PC-3 (cell line): ENCODE data around the gene BOLA1. TPM values are rescaled to one million over a fixed set of nuclear protein-coding genes. Genes with fewer than 3 reads are reported as not detected.
A peak's percentile ranks its signal among the peaks of the same experiment; 100 is the strongest.

Experiments used
- ATAC-seq: fragments of 200-7000 bp; cut with Tn5 transposase; 2 replicates; pipeline ENCODE4 v1.9.1; 2020; ENCODE audit warnings: mild to moderate bottlenecking, moderate library complexity
- BruUV-seq: library from RNA; stranded (reverse); fragments of 400-500 nt; replicated peaks from 2 replicates; lab custom pipeline; 2021; lab: Mats Ljungman, UMichigan
- CTCF ChIA-PET: fragments of 300-600 bp; sonication (Branson Sonifier 250); formaldehyde crosslinking; loops from one replicate; lab custom pipeline; 2022; ENCODE audit warnings: antibody characterized with exemption; lab: Charles Lee
- POLR2A ChIA-PET: fragments of 300-600 bp; sonication (Branson Sonifier 250); formaldehyde crosslinking; loops from one replicate; lab custom pipeline; 2022; ENCODE audit warnings: antibody characterized with exemption; ENCODE audit not compliant: unreplicated experiment; lab: Charles Lee
- DNase-seq: peaks from one replicate; pipeline ENCODE4 v3.0.0-alpha.2; 2015
- H2AFZ ChIP-seq: fragments of 300-600 bp; sonication (generic); 2 replicates; pipeline ENCODE4 v1.6.0; 2016; ENCODE audit warnings: antibody characterized with exemption, low read length
- H3F3A ChIP-seq: fragments of 300-600 bp; sonication (generic); one replicate; pipeline ENCODE4 v1.6.0; 2017; ENCODE audit warnings: antibody characterized with exemption, low read length, control low read depth, mild to moderate bottlenecking; ENCODE audit not compliant: unreplicated experiment
- H3K27ac ChIP-seq: fragments of 300-600 bp; sonication (generic); 2 replicates; pipeline ENCODE4 v1.5.1; 2016; ENCODE audit warnings: mild to moderate bottlenecking, low read length
- H3K27me3 ChIP-seq: fragments of 300-600 bp; sonication (generic); 2 replicates; pipeline ENCODE4 v1.6.1; 2016; ENCODE audit warnings: low read length, mixed read lengths
- H3K36me3 ChIP-seq: fragments of 300-600 bp; sonication (generic); 2 replicates; pipeline ENCODE4 v1.6.1; 2016; ENCODE audit warnings: low read depth, mixed run types, low read length, mixed read lengths
- H3K4me1 ChIP-seq: fragments of 300-600 bp; sonication (generic); 2 replicates; pipeline ENCODE4 v1.5.1; 2016; ENCODE audit warnings: low read length; ENCODE audit not compliant: insufficient read depth
- H3K4me2 ChIP-seq: fragments of 300-600 bp; sonication (generic); 2 replicates; pipeline ENCODE4 v1.6.0; 2016; ENCODE audit warnings: low read length
- H3K4me3 ChIP-seq: fragments of 300-600 bp; sonication (generic); 2 replicates; pipeline ENCODE4 v1.5.1; 2016; ENCODE audit warnings: mild to moderate bottlenecking, low read length, mixed read lengths
- H3K79me2 ChIP-seq: fragments of 300-600 bp; sonication (generic); 2 replicates; pipeline ENCODE4 v1.6.1; 2017; ENCODE audit warnings: low read length, mixed read lengths
- H3K9ac ChIP-seq: fragments of 300-600 bp; sonication (generic); 2 replicates; pipeline ENCODE4 v1.6.0; 2016; ENCODE audit warnings: mild to moderate bottlenecking, low read length
- H3K9me2 ChIP-seq: fragments of 300-600 bp; sonication (generic); replicated peaks from 2 replicates; pipeline ENCODE4 v1.6.1; 2016; ENCODE audit warnings: mixed run types, low read length, mixed read lengths
- H3K9me3 ChIP-seq: fragments of 300-600 bp; sonication (generic); 2 replicates; pipeline ENCODE4 v1.6.1; 2016; ENCODE audit warnings: low read length, mixed read lengths
- H4K20me1 ChIP-seq: fragments of 300-600 bp; sonication (generic); 2 replicates; pipeline ENCODE4 v1.6.1; 2016; ENCODE audit warnings: low read length, mixed read lengths
- EZH2 ChIP-seq: fragments of 300-600 bp; sonication (generic); IDR thresholded peaks from one replicate; pipeline ENCODE4 v1.6.1; 2017; ENCODE audit warnings: antibody characterized with exemption, mild to moderate bottlenecking, low read length; ENCODE audit not compliant: unreplicated experiment
- EZH2phosphoT487 ChIP-seq: fragments of 300-600 bp; sonication (generic); IDR thresholded peaks from 2 replicates; pipeline ENCODE4 v1.6.1; 2018; ENCODE audit warnings: mild to moderate bottlenecking, antibody characterized with exemption, low read length, borderline replicate concordance
- intact Hi-C: fragments of 100-400 bp; cut with micrococcal nuclease; formaldehyde crosslinking; loops from 2 replicates; pipeline ENCODE4 v1.9.0; 2023
- total RNA-seq: library from RNA; depleted of rRNA; stranded (reverse); fragments of >200 nt; gene quantifications from 2 replicates; pipeline ENCODE4 v1.2.3, GENCODE V29; 2014
- TF ChIP-seq, protein P1 (sequence below): fragments of 300-600 bp; sonication (generic); conservative IDR thresholded peaks from 2 replicates; pipeline ENCODE4 v1.5.1; 2017; ENCODE audit warnings: antibody characterized with exemption, low read depth, mild to moderate bottlenecking, low read length

The BOLA1 gene
- total RNA-seq, 1 experiment from 2014 or later = 27.6 TPM

DNA sequence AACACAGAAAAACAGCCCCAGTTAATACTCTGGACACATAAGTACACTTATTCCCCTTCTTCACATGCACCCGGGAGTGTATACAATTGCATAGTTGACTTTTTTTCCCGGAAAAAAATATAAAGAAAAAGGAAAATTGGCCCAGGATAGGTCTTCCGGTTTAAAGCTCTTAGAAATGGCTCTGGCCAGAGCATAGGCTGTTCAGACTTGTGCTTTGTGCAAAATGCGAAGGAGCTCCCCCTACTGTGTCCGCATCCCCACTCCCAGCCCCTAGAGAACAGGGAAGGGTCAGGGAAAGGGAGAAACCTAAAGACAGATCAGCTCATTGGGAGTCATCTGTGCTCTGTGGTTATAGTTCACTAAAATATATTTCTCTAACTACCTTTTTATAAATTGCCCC, 42.8 kb downstream of the BOLA1 start:
- BruUV-seq = no TSS peak
- H2AFZ ChIP-seq = no peak overlapping the region
- H3K9me3 ChIP-seq = no peaks in the 10 kb centered on the region
- no peaks in the 10 kb centered on the region for H4K20me1 ChIP-seq
- peaks cover 29% of the 10 kb centered on the region for H3K4me1 ChIP-seq
- H3K4me2 ChIP-seq = no peak overlapping the region
- no peaks in the 10 kb centered on the region for H3K79me2 ChIP-seq
- no peak overlapping the region for H3K9ac ChIP-seq
- ChIA-PET CTCF (no interaction called here), POLR2A (no interaction called here)
- intact Hi-C loops = no loop called here
- H3F3A ChIP-seq = peaks cover 6% of the 10 kb centered on the region
- ATAC-seq = no peak
- TF ChIP-seq EZH2phosphoT487 = no peak
- TF ChIP-seq EZH2 = no peak
- TF ChIP-seq, protein P1, sequence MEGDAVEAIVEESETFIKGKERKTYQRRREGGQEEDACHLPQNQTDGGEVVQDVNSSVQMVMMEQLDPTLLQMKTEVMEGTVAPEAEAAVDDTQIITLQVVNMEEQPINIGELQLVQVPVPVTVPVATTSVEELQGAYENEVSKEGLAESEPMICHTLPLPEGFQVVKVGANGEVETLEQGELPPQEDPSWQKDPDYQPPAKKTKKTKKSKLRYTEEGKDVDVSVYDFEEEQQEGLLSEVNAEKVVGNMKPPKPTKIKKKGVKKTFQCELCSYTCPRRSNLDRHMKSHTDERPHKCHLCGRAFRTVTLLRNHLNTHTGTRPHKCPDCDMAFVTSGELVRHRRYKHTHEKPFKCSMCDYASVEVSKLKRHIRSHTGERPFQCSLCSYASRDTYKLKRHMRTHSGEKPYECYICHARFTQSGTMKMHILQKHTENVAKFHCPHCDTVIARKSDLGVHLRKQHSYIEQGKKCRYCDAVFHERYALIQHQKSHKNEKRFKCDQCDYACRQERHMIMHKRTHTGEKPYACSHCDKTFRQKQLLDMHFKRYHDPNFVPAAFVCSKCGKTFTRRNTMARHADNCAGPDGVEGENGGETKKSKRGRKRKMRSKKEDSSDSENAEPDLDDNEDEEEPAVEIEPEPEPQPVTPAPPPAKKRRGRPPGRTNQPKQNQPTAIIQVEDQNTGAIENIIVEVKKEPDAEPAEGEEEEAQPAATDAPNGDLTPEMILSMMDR = peak; percentile 30; the same call in 1 of the 2 replicates
- H3K9me2 ChIP-seq = no peaks in the 10 kb centered on the region
- peaks cover 12% of the 10 kb centered on the region; the same call in 1 of the 2 replicates for H3K36me3 ChIP-seq
- no peaks in the 10 kb centered on the region for H3K27me3 ChIP-seq
- H3K4me3 ChIP-seq = no peak overlapping the region
- no peak overlapping the region for H3K27ac ChIP-seq
- no peak for DNase-seq

DNA sequence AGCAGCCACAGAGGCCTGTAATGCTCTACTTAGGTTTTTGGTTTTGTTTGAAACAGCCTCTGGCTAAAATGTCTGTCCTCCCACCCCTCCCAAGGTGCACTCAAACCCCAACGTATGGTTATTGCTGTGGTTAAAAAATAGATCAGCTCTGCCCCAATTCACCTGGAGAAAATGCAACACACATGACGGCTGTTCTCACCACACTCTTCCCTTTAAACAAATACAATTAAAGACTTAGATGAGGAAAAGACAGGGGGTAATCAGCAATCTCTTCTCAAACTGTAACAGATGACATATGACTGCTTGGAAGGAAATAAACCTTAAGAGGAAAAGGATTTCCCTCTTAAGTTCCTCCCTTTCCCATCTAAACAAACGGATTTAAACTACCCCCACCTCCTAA, 43.5 kb downstream of the BOLA1 start:
- H3K79me2 ChIP-seq = no peaks in the 10 kb centered on the region
- no peaks in the 10 kb centered on the region for H4K20me1 ChIP-seq
- H3K9me2 ChIP-seq = no peaks in the 10 kb centered on the region
- no peak overlapping the region for H3K9ac ChIP-seq
- peaks cover 6% of the 10 kb centered on the region for H3F3A ChIP-seq
- no peak overlapping the region for H3K4me2 ChIP-seq
- ChIA-PET POLR2A (no interaction called here), CTCF (no interaction called here)
- H3K36me3 ChIP-seq = peaks cover 12% of the 10 kb centered on the region; the same call in 1 of the 2 replicates
- no peak overlapping the region for H2AFZ ChIP-seq
- no peaks in the 10 kb centered on the region for H3K9me3 ChIP-seq
- BruUV-seq = no TSS peak
- ATAC-seq (no peak), DNase-seq (no peak)
- no peaks in the 10 kb centered on the region for H3K27me3 ChIP-seq
- H3K4me3 ChIP-seq = no peak overlapping the region
- H3K27ac ChIP-seq = no peak overlapping the region
- peaks cover 23% of the 10 kb centered on the region for H3K4me1 ChIP-seq
- TF ChIP-seq EZH2phosphoT487 = no peak
- TF ChIP-seq EZH2 = no peak
- TF ChIP-seq, protein P1 = no peak
- intact Hi-C loops = no loop called here

DNA sequence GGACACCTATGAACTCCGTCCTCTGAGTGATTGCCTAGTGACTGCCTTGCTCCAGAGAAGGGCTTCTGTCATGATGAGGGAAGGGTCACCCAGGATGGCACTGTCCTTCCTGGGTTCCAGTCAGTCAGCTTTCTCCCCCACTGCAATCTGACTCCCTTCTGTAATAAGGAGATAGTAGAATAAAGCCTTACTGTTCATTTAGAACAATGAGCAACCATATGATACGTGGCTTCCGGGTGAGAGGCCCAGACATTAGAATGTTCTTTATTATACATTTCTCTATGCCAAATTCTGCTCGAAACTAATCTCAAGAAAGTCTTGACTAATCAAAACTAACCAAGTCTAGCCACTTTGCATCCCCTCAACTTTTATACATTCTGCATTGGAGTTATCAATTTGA, 45.8 kb downstream of the BOLA1 start:
- peaks cover under 1% of the 10 kb centered on the region for H3F3A ChIP-seq
- CTCF ChIA-PET = no interaction called here
- TF ChIP-seq EZH2 = no peak
- TF ChIP-seq, protein P1 = no peak
- no peak for TF ChIP-seq EZH2phosphoT487
- no peak overlapping the region for H3K9ac ChIP-seq
- no peaks in the 10 kb centered on the region for H3K9me3 ChIP-seq
- POLR2A ChIA-PET = no interaction called here
- DNase-seq (no peak), ATAC-seq (no peak)
- no peaks in the 10 kb centered on the region for H3K9me2 ChIP-seq
- H3K79me2 ChIP-seq = no peaks in the 10 kb centered on the region
- peaks cover 12% of the 10 kb centered on the region for H3K36me3 ChIP-seq
- intact Hi-C loops = no loop called here
- no peak overlapping the region for H3K4me2 ChIP-seq
- no peaks in the 10 kb centered on the region for H3K27me3 ChIP-seq
- BruUV-seq = no TSS peak
- H3K4me1 ChIP-seq = peaks cover 5% of the 10 kb centered on the region
- no peaks in the 10 kb centered on the region for H4K20me1 ChIP-seq
- no peak overlapping the region for H2AFZ ChIP-seq
- no peak overlapping the region for H3K4me3 ChIP-seq
- no peak overlapping the region for H3K27ac ChIP-seq
